GM19025 (cell line): ENCODE measurements around the gene SYTL5.
A peak's percentile ranks its signal among the peaks of the same experiment; 100 is the strongest.
"Not testable (repeated sequence)": the region's sequence is repeated elsewhere in the genome, so short reads cannot be mapped to it uniquely, and the experiment has no call there.

Experiments used
- ATAC-seq: cut with Tn5 transposase; IDR thresholded peaks from one replicate; pipeline ENCODE4 v1.9.1; 2021; ENCODE audit warnings: mild to moderate bottlenecking, low read depth, moderate library complexity; ENCODE audit not compliant: unreplicated experiment

SYTL5 gene

GRCh38 chrX:38006291-38006690 lies at the start of gene SYTL5:
TSS of gene SYTL5 (plus strand) at chrX:38006553. CDS start at chrX:38033890, 27,337 bp downstream.
- ATAC-seq: no peak

- ATAC-seq: no peak
Observed at GRCh38 chrX:37958525-37959211, 47.7 kb upstream of the SYTL5 start.

DNA sequence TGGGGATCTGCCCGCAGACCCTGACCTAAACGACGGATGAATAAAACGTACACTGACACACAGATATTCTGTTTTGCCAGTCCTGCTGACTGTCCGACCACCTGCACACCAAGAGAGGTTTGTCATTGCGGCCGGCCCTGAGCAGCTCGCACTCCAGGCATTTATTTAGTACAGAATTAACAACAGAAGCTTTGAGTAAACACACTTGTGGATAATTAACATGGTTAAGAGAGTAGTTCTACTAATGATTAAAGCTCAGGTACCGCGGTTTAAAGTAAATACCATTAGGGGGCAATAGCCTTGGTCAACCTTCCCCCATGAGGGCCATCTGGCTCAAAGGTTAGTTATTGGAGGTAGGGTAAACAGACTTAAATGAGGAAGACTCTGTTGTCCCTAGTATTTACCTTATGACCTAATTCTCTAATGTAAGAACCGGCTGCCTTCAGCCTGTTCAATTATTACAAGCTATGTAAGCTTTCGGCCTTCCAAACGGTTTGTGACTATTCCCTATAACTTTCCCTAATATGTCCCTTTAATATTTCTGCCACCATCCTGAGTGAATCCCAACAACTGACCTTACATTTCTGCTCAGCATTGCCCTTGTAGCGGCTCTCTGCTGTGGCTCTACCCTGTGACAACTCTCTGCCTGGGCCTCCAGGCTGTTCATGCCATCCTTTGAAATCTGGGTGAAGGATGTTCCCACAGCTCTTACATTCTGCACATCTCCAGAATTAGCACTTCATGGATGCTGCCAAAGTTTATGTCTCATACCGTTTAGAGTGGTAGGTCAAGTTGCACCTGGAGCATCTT lies 46.9 kb upstream of the SYTL5 start:
- no peak for ATAC-seq

DNA sequence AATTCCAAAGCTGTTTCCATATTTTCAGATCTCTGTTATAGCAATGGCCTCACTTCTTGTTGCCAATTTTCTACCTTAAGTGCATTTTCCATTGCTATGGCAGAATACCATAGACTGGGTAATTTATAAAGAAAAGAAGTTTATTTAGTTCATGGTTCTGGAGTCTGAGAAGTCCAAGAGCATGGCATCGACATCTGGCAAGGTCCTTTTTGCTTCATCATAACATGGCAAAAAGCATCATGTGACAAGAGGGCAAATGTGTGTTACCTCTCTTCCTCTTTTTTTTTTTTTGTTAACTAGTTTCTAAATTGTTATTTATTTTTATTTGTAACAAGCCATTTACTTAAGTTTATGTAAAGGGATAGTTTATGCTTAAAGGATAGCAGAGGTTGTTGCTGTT lies 45.2 kb upstream of the SYTL5 start:
- ATAC-seq: no peak

- no peak for ATAC-seq
Observed at GRCh38 chrX:37967714-37968113, 38.6 kb upstream of the SYTL5 start.

DNA sequence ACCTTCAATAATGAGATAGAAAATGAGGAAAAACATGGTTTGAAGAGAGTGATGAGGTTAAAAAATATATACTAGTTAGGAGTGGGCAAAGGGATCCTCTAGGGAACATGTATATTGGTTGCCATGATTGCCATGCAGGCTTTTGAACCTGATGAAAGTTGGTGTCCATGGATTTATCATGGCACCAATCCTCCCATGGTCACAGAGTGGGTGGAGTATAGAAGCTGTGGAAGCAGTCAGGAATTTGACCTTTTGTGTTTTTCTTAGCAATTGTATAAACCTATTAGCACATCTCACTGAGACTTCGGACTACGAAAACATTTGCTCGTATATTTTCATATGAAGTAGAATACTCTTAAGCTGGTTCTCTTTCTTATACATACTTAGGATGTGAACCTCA lies 30.9 kb upstream of the SYTL5 start:
- no peak for ATAC-seq

DNA sequence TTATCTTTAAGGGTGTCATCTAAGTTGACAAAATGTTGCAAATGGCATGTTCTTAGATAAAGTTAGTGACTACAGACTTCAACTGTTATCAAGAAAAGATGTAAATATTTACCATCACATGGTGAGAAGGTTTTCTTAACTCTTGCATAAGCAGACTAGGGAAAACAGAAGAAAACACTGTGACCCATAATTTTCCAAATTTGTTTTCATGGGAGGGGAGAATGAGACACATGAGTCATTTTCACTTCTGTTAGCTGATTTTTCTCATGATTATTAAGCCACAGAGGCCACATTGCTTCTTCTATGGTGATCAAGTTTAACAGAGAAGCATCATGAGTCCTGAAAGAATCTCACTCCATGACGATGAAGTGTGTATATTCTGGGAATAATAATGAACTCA lies 30.2 kb upstream of the SYTL5 start:
- no peak for ATAC-seq

- no peak for ATAC-seq
Observed at GRCh38 chrX:37984880-37985279, 21.5 kb upstream of the SYTL5 start.

- no peak for ATAC-seq
Observed at GRCh38 chrX:37986893-37987292, 19.5 kb upstream of the SYTL5 start.

DNA sequence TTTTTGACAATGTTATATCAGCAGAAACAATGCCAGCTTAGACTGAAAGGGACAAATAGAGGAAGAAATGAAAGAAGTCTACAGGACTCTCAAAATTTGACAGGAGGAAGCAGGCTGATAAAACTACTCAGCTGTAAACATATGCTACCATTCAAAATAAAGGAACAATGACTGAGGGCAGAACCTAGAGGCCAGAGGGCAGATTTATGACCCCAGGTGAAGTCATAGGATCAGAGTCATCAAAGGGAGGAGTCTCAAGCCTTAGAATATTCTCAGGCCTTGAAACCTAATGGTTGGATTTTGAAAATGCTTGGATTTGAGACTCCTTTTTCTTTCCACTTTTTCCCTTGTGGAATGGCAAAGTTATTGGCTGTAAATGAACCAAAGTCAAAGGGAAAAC lies 17.0 kb upstream of the SYTL5 start:
- ATAC-seq: no peak

GRCh38 chrX:37991303-37991702 lies 15.1 kb upstream of the SYTL5 start:
- ATAC-seq: not testable (repeated sequence)

DNA sequence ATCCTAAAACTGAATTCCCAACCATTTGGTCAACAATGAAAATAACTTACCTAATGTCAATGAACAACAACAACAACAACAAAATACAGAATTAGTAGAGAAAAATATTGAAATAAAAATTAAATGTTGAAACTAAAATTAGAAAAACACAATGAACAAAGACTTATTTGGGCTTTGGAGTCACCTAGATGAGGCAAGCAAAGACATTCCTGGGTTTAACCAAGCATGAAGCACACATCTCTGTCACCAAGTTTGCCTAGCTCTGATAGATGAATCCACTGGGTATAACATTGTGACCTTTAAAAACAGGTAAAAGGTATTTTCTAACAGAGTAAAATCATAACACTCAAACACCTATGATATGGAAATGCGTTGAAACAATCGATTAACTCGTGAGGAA lies 13.2 kb upstream of the SYTL5 start:
- ATAC-seq: no peak

DNA sequence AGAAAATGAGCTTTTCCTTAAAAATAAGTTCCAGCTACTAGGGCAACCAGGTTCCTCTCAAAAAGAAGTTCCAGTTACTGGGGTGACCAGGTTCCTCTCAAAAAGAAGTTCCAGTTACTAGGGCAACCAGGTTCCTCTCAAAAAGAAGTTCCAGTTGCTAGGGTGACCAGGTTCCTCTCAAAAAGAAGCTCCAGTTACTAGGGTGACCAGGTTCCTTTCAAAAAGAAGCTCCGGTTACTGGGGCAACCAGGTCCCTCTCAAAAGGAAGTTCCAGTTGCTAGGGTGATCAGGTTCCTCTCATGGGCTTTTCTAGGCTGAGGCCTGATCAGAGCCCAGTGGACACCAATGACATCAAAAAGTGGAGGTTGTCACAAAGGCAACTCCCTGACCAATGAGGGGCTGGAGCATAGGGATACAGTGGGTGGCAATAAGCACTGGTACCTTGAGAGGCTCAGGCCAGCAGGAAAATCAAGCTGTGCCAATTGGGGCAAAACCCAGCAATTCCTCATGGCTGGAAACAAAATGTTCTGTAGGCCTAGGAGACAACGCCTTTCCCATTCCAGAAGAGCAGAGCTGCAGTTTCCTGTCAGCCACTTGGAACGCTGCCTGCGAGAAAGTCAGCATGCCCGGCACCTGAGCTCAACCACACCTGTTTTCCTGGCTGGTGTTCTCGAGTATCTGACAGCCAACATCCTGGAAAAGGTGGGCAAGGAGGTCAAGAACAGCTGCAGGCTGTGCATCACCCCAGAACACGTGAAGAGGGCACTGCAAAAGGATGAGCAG lies 12.3 kb upstream of the SYTL5 start:
- ATAC-seq: peak; percentile 53

DNA sequence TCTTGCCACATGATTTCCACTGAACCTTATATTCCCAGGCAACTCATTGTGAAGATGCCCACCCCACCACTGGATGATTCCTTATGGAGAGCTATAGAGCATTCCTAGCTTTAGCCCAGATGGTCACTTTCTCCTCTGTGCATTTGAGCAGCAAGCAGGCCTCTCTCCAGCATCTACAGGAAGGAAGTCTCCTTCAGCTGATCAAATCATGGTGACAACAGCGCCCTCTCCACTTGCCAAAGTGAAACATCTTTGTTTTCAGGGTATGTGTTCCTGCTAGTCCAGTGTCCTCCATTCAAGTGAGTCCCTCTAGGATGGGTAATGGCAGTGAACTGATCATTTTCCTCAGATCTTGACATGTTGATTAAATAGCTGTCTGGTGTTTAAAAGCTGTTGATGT lies 10.9 kb upstream of the SYTL5 start:
- ATAC-seq: no peak

DNA sequence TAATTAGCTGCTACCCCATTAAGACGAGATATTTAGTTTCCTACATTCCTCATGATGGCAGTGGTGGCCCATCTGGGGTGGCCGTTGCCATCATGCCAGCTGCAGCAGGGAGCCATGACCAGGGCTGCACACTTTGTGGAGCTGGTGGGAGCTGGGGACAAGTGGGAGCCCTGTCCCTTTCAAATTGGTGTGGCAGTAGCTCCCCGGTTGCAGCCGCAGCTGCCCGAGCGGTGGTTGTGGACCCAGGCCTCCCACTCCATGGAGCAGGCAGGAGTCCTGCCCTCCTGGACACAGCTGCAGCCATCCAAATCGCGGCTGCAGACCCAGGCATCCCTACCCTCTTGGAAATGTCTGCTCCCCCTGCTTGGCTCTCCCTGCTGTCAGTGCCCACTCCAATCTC lies 9.3 kb upstream of the SYTL5 start:
- no peak for ATAC-seq

GRCh38 chrX:37998586-37999262 lies 7.6 kb upstream of the SYTL5 start:
- ATAC-seq: no peak

DNA sequence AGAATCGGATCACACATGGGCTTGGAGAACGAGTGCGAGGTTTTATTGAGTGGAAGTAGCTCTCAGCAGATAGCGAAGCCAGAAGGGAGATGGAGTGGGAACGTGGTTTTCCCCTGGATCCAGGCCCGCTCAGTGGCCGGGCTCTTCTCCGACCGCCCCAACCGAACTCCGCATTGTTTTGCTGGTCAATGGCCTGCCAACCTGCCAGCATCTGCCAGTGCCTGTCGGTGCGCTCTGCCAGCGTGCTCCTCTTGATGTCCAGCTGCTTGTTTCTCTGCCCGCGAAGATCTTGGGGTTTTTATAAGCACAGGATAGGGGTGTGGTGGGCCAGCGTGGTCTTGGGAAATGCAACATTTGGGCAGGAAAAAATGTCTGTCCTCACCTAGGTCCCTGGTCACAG lies 5.6 kb upstream of the SYTL5 start:
- no peak for ATAC-seq

DNA sequence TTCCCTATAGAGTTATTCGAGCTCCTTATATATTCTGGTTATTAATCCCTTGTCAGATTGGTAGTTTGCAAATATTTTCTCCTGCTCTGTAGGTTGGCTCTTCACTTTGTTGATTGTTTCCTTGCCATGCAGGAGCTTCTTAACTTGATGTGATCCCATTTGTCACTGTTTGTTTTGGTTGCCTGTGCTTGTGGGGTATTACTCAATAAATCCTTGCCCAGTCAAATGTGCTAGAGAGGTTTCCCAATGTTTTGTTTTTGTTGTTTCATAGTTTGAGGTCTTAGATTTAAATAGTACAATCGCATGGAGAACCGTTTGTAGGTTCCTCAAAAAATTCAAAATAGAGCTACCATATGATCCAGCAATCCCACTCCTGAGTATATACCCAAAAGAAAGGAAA lies 2.3 kb upstream of the SYTL5 start:
- no peak for ATAC-seq

GRCh38 chrX:38006778-38007177 lies 425 bp downstream of the SYTL5 start:
- ATAC-seq: no peak

GRCh38 chrX:38008658-38009057 lies 2.3 kb downstream of the SYTL5 start:
- no peak for ATAC-seq

- no peak for ATAC-seq
Observed at GRCh38 chrX:38009641-38010040, 3.3 kb downstream of the SYTL5 start.
